Ishikawa (cell line): ENCODE data around the gene CARD16.

Experiments used
- CREB1 ChIP-seq: IDR thresholded peaks from 2 replicates; pipeline ENCODE4 v1.6.1; 2012; ENCODE audit warnings: low read depth
- EP300 ChIP-seq: IDR thresholded peaks from 2 replicates; pipeline ENCODE4 v1.6.1; 2012; ENCODE audit warnings: borderline replicate concordance
- TAF1 ChIP-seq: IDR thresholded peaks from 2 replicates; pipeline ENCODE4 v1.6.1; 2012; ENCODE audit warnings: low read depth, mild to moderate bottlenecking
- TF ChIP-seq, protein P1 (sequence below): IDR thresholded peaks from 2 replicates; pipeline ENCODE4 v1.6.1; 2012; ENCODE audit warnings: low read depth, mild to moderate bottlenecking

DNA sequence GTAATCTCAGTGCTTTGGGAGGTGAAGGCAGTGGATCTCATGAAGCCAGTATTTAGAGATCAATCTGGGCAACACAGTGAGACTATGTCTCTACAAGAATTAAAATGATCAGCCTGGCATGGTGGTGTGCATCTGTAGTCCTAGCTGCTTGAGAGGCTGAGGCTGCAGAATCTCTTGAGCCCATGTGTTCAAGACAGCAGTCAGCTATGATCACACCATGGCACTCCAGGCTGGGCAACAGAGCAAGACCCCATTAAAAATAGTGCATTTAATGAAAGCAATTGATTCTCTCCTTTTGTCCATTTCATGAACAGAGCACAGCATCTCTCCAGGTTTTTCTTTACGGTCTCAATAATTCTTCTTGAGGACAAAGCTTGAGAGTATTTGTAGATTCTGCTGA is 11.3 kb upstream of the CARD16 start:
- TF ChIP-seq EP300: no peak
- TF ChIP-seq, protein P1, sequence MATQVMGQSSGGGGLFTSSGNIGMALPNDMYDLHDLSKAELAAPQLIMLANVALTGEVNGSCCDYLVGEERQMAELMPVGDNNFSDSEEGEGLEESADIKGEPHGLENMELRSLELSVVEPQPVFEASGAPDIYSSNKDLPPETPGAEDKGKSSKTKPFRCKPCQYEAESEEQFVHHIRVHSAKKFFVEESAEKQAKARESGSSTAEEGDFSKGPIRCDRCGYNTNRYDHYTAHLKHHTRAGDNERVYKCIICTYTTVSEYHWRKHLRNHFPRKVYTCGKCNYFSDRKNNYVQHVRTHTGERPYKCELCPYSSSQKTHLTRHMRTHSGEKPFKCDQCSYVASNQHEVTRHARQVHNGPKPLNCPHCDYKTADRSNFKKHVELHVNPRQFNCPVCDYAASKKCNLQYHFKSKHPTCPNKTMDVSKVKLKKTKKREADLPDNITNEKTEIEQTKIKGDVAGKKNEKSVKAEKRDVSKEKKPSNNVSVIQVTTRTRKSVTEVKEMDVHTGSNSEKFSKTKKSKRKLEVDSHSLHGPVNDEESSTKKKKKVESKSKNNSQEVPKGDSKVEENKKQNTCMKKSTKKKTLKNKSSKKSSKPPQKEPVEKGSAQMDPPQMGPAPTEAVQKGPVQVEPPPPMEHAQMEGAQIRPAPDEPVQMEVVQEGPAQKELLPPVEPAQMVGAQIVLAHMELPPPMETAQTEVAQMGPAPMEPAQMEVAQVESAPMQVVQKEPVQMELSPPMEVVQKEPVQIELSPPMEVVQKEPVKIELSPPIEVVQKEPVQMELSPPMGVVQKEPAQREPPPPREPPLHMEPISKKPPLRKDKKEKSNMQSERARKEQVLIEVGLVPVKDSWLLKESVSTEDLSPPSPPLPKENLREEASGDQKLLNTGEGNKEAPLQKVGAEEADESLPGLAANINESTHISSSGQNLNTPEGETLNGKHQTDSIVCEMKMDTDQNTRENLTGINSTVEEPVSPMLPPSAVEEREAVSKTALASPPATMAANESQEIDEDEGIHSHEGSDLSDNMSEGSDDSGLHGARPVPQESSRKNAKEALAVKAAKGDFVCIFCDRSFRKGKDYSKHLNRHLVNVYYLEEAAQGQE: no peak
- TF ChIP-seq TAF1: no peak
- no peak for TF ChIP-seq CREB1
